HL-60/S4 treated with phorbol 12-myristate 13-acetate at 8.2 ng/mL for 4 days and 3 days (cell line): ENCODE measurements around the gene RSPH9.

ENCODE experiments used
- in situ Hi-C: fragments of 300-500 bp; cut with MboI; formaldehyde crosslinking; loops from 2 replicates; pipeline ENCODE4 v1.15.0; 2022; ENCODE audit warnings: low sequenced_read_pairs

Gene RSPH9

DNA sequence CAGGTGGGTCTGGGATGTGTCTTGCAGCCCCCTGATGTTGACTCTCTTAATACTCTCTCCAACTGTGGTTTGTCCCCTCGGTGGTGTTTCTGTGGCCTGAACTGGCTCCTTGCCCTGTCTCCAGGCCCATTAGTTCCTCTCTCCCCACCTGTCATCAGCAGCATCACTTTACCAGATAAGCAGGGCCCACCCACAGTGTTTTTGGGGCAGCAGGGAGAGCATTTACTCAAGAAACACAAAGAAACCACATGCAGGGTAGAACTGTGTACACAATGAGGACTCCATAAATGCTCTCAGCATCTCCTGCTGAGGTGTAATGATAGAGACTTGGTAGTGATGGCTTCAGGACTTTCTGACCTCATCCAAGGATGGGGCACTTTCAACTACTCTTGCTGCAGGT lies 62.9 kb downstream of the RSPH9 start:
- in situ Hi-C loops: no loop called here

- in situ Hi-C loops: no loop called here
Measured at GRCh38 chr6:43708860-43709653, 64.2 kb downstream of the RSPH9 start.

GRCh38 chr6:43709654-43710303 lies 64.9 kb downstream of the RSPH9 start:
- in situ Hi-C loops: no loop called here

- in situ Hi-C loops: no loop called here
Measured at GRCh38 chr6:43710576-43710975, 65.7 kb downstream of the RSPH9 start.

GRCh38 chr6:43712579-43712978 lies 67.7 kb downstream of the RSPH9 start:
- in situ Hi-C loops: no loop called here

DNA sequence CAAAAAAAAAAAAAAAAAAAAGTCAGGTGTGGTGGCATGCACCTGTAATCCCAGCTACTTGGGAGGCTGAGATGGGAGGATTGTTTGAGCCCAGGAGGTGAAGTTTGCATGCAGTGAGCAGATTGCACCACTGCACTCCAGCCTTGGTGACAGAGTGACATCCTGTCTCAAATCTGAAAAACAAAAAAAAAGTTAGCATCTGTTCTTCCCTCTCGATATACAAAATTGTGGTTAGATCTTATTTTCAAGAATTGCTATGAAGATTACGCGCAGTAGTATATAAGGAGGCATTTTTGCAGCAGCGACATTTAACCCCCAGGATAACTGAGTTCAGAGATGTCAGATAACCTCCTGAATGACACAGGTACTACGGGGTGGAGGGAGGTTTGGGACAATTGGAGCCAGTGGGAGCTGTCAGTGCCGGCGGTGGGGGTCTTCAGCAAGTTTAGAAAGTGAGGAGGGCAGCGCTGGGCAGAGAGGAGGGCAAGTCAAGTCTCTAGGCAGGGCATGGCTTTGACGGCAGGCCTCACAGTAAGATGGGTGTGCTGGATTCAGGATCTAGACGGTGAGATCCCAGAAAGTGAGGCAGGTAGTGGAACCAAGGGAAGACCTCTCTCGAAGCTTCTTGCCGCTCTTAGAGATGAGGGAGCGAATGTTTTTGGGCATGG lies 68.9 kb downstream of the RSPH9 start:
- in situ Hi-C loops: no loop called here

DNA sequence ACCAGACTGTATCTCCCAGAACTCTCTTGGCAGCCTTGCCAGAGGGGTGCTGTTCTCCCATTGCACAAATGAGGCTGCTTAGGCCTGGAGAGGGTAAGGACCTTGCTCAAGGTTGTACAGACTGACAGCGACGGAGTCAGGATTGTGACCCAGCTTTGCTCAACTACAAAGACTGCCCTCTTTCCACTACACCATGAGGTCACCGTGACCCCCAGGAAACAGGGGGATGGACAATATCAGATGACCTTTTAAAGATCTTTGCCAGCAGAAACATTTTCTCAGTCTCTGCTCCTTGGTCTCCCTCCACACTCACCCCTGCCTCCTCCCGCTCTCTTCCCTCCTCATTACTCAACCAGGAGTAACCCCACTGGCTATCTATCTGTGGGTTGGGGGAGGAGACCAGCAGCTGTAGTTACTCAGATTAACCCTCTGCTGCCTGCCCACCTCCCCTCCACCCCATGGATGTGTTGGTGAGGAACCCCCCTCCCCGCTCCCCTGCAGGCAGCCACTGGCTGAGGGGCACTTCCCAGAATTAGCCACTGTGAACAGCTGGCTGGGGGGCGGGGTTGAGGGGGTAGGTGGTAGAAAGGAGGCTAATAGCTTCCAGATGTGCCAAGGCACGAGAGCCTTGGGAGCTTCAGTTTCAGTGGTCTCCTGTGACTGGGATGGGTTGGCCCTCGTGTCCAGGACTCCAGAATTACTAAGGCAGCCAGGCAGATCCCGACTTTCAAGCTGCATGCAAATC lies 69.6 kb downstream of the RSPH9 start:
- in situ Hi-C loops: no loop called here

- in situ Hi-C loops: no loop called here
Measured at GRCh38 chr6:43715056-43715788, 70.4 kb downstream of the RSPH9 start.

GRCh38 chr6:43716099-43716498 lies 71.3 kb downstream of the RSPH9 start:
- in situ Hi-C loops: no loop called here

GRCh38 chr6:43717389-43717788 lies 72.6 kb downstream of the RSPH9 start:
- in situ Hi-C loops: no loop called here

- in situ Hi-C loops: no loop called here
Measured at GRCh38 chr6:43717822-43718221, 73.0 kb downstream of the RSPH9 start.

DNA sequence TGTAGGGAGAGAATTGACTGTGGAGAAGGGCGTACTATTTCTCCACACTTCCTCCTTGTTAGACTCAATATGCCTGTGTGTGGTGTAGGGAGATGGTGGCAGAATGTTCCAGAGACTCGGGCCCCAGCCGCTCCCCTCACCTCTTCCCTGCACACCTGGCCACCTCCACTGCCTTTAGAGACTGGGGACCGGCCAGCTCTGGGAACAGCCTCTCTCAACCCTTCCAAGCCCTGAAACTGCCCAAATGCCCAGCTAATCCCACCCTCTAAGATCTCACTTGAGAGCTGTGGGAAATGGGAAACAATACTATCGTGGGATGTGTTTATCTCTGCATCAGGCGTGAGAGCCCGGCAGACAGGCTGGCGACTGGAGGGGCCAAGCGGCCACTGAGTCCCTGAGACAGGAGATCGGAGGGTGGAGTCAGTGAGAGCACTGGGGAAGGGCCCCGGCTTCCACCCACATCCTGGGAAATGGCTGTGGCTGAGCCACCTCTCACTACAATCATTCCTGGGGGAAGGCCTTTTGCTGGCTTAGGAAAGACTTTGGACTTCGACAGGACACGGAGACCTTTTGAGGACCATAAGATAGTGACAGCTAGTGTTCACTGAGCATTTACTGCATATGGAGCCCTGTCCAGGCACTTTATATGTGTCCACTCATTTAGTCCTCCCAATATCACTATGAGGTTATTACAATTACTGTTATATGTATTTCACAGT lies 73.7 kb downstream of the RSPH9 start:
- in situ Hi-C loops: no loop called here

GRCh38 chr6:43719511-43719910 lies 74.7 kb downstream of the RSPH9 start:
- in situ Hi-C loops: no loop called here

- in situ Hi-C loops: no loop called here
Measured at GRCh38 chr6:43720999-43721398, 76.2 kb downstream of the RSPH9 start.
